Caki2 (cell line): ENCODE measurements around the gene NOS3. TPM values are rescaled to one million over a fixed set of nuclear protein-coding genes. Genes with fewer than 3 reads are reported as not detected.
"Not testable (repeated sequence)": the region's sequence is repeated elsewhere in the genome, so short reads cannot be mapped to it uniquely, and the experiment has no call there.

Experiments used
- DNase-seq: peaks from one replicate; pipeline ENCODE4 v3.0.0-alpha.2; 2015; ENCODE audit warnings: low read depth
- in situ Hi-C: cut with HindIII; loops from 2 replicates; pipeline ENCODE4 v1.10.0; 2016; ENCODE audit warnings: low sequenced_read_pairs, low pct_unique_long_range_greater_than_20kb, mixed read lengths
- total RNA-seq: library from RNA; depleted of rRNA; stranded (reverse); fragments of >200 nt; shearing (Covaris generic); gene quantifications from 2 replicates; pipeline ENCODE4 v1.2.3, GENCODE V29; 2014; ENCODE audit warnings: low replicate concordance

Gene NOS3
- total RNA-seq, 1 experiment from 2014 or later = 12.0 TPM

DNA sequence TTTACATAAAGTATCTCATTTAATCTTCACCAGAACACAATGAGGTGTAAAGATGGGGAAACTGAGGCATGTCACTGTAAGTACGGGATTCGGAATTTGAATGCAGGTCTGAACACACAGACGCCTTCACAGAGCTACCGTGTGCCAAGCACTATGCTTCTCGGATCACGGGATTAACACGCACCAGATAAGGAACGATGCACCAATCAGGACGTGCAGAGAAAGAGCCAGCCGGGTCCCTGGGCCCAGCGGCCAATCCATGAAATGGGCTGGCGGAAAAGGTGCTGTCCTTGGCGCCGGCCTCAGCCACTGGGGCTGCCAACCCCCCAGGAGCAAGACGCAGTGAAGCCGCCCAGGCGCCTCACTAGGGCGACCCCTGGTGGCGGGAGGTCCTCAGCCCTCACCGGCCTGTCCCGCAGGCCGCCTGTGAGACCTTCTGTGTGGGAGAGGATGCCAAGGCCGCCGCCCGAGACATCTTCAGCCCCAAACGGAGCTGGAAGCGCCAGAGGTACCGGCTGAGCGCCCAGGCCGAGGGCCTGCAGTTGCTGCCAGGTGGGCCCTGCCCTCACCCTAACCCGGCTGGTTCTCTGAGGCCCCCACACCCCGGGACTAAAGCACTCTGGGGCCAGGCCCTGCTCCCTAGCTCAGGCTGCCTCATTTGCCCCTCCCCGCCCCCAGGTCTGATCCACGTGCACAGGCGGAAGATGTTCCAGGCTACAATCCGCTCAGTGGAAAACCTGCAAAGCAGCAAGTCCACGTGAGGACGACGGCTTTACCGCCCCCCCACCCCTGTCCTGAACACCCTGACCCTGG lies 17.9 kb downstream of the NOS3 start:
- DNase-seq = peak; percentile 57
- in situ Hi-C loops = no loop called here

DNA sequence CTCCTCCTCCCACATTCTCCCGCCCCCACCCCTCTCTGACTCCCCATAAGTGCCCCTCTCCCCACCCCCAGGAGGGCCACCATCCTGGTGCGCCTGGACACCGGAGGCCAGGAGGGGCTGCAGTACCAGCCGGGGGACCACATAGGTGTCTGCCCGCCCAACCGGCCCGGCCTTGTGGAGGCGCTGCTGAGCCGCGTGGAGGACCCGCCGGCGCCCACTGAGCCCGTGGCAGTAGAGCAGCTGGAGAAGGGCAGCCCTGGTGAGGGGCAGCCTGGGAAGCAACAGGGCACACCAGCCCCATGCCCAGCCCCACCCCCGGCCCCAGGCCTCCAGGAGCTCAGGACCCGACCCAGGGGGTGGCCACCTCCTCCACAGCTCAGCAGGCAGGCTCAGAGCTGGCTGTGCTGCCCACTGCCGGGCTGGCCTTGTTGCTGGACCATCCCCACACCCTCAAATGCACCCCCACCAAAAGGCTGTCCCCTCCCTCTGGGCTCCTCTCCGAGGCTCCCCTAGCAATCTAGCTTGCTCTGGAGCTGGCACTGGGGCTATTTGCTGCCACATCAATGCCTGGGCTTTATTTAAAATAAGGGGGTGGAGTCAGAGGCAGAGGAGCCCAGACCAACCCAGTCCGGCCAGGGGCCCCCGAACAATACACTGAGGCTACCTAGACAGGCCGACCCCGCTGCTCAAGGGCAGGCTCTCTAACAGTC lies 18.7 kb downstream of the NOS3 start:
- in situ Hi-C loops = no loop called here
- DNase-seq = no peak

DNA sequence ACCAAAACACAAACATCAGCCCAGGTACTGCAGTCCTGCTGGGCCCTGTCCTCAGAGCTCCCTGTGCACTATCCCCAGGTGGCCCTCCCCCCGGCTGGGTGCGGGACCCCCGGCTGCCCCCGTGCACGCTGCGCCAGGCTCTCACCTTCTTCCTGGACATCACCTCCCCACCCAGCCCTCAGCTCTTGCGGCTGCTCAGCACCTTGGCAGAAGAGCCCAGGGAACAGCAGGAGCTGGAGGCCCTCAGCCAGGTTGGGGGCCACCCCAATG lies 19.2 kb downstream of the NOS3 start:
- DNase-seq = no peak

DNA sequence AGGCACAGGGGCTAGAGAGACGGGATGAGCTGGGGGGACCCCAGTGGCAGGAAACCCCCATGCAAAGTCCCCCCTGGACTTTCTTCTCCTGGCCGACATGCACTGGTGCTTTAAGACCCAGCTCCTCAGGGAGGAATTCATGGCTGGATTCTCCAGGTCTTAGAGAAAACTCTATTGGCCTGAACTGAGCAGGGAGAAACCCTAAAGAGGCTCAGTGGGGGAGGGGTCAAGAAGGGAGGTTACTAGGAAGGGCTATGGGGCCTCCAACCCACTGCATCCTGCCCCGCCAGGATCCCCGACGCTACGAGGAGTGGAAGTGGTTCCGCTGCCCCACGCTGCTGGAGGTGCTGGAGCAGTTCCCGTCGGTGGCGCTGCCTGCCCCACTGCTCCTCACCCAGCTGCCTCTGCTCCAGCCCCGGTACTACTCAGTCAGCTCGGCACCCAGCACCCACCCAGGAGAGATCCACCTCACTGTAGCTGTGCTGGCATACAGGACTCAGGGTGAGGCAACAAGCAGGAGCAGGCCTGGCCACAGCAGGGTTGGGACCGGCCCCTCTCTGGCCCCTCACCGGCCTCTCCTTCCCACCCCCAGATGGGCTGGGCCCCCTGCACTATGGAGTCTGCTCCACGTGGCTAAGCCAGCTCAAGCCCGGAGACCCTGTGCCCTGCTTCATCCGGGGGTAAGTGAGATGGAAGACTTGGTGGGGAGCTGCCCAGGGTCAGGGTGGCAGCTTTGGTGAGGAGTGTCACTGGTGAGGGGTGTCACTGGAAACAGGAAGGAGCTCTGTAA lies 19.7 kb downstream of the NOS3 start:
- in situ Hi-C loops = no loop called here
- DNase-seq = no peak

More for the DNA sequence above, 19.2 kb downstream of the NOS3 start:
- in situ Hi-C loops = no loop called here

DNA sequence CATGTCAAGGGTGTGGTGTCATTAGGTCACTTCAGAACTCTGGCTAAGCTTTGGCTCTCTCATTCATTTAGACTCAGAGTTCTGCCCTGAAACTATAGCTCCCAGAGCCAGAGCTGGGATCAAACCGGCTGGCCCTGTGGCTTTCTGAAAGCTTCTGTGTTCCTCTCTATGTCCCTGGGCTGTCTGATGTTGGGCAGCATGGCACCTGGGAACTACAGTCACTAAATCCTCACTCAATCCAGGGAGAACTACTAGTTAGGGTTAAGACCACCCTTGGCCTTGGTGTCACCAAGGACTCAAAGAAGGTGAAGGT lies 20.2 kb downstream of the NOS3 start:
- in situ Hi-C loops = no loop called here
- DNase-seq = no peak

DNA sequence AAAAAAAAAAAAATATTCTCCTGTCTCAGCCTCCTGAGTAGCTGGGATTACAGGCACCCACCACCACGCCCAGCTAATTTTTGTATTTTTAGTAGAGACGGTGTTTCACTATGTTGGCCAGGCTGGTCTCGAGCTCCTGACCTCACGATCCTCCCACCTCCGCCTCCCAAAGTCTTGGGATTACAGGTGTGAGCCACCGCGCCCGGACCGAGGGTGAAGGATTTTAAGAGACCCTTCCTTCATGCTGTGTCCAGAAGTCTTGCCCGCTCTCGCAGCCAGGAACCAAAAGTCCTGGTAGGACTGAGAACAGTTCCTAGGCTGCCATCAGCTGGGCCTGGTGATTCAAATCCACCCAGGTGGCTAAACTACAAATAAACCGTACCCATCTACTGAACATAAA lies 20.8 kb downstream of the NOS3 start:
- in situ Hi-C loops, DNase-seq: not testable (repeated sequence)

DNA sequence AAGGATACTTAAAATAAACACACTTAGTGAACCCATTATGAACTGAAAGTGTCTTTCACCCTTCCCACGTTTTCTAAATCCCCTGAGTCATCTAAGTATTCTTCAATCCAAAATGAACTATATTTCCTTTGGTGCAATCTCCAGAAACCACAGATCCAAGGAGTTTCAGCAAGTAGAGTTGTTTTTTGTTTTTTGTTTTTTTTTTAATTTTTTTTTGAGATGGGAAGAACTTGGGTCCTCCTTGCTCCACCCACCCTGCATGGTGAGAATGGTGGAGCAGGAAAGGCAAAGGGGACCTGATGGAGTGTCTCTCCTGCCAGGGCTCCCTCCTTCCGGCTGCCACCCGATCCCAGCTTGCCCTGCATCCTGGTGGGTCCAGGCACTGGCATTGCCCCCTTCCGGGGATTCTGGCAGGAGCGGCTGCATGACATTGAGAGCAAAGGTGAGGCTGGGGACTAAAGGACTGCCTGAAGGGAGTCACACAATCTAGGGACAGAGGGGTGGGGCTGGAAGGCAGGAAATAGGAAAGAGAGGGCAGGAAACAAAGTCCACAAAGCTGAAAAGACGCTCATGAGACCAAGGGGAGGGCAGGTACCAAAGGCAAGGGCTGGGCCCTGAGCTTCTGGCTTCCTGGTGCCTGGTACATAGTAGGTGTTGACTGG lies 21.3 kb downstream of the NOS3 start:
- no peak for DNase-seq
- in situ Hi-C loops = no loop called here

DNA sequence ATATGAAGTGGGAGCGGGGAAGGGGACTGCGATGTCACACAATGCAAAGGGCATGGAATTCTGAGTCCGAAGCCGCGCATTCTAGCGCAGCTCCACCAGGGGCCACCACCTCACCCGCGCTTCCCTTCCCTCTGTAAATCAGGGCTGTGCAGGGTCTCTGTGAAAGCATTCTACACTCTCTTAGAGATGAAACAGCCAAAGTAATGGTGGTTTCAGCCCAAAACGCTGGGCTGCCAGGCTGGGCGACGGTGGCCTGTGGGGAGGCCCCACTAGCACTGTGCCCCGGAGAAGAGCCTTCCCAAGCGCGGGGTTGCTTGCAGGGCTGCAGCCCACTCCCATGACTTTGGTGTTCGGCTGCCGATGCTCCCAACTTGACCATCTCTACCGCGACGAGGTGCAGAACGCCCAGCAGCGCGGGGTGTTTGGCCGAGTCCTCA lies 22.1 kb downstream of the NOS3 start:
- in situ Hi-C loops = no loop called here

DNA sequence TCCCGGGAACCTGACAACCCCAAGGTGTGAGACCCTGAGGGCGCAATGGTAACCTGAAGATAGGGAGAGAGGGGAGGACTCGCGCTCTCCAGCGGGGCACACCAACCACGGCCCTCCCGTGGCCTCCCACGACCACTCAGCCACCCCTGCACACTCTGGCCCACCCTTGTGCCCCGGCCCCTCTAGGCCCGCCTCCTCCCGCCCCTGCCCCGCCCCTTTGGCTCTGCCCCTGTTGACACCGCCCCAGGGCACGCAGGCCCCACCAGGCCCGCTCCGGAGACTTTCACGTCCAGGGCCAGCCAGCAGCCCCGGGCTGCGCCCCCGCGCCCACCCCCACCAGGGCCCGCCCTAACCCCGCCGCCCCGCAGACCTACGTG lies 22.5 kb downstream of the NOS3 start:
- in situ Hi-C loops = no loop called here
- DNase-seq = no peak

More for the DNA sequence above, 22.1 kb downstream of the NOS3 start:
- no peak for DNase-seq

DNA sequence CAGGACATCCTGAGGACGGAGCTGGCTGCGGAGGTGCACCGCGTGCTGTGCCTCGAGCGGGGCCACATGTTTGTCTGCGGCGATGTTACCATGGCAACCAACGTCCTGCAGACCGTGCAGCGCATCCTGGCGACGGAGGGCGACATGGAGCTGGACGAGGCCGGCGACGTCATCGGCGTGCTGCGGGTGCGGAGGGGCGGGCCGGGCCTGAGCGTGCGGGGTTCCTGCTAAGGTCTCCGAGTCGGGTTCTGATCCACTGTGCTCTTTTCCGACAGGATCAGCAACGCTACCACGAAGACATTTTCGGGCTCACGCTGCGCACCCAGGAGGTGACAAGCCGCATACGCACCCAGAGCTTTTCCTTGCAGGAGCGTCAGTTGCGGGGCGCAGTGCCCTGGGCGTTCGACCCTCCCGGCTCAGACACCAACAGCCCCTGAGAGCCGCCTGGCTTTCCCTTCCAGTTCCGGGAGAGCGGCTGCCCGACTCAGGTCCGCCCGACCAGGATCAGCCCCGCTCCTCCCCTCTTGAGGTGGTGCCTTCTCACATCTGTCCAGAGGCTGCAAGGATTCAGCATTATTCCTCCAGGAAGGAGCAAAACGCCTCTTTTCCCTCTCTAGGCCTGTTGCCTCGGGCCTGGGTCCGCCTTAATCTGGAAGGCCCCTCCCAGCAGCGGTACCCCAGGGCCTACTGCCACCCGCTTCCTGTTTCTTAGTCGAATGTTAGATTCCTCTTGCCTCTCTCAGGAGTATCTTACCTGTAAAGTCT lies 23.1 kb downstream of the NOS3 start:
- in situ Hi-C loops = no loop called here
- no peak for DNase-seq

DNA sequence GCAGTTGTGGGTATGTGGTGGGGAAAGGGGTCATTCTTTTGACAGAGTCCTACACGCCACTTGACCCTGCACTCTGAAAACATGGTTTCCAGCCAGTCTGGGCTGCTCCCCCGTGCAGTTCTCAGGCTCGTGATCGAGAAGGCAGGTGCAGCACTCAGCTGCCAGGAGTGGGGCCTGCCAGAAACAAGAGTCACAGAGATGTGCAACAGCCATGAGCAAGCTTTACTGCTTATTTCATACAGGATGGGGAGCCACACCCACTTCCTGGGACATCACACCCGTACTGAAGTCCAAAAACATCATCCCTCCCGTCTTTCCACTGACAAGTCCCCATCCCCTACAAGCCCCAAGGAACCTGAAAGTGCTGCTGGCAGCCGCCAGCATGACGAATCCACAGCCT lies 24.1 kb downstream of the NOS3 start:
- in situ Hi-C loops = no loop called here
- no peak for DNase-seq

DNA sequence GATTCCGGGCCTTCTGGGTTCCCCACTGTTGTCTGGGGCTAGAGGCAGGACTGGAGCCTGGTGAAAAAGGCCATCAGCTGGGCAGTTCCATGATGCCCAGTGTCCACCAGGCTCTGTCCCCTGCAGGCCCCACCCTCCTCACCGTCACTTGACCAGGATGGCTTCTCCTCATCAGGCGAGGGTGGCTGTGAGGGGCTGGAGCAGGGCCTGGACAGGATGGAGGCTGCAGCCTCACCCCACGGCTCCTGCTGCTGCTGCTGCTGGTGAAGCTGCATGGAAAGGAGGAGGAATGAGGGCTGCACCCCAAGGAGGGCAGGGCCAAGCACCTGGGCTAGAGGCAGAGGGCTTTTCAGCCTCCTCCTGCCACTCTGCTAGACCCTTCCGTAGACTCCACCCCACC lies 25.1 kb downstream of the NOS3 start:
- DNase-seq = no peak
- in situ Hi-C loops = no loop called here

DNA sequence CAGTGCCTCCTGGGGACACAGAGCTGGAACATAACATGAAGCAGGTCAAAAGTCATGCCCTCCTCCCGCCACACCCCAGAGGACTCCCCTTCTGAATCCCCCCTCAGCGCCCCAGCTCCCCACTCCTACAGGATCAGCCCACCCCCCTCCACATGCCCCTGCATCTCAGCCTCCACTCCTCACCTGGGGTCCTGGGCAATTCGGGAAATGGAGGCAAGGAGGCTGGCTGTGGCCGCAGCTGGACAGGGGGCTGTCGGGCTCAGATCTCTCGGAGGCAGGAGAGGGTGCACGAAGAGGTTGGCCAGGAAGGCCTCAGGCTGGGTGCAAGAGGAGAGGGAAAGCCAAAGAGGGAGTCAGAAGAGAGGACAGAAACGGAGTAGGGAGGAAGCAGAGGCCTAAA lies 25.7 kb downstream of the NOS3 start:
- in situ Hi-C loops = no loop called here

DNA sequence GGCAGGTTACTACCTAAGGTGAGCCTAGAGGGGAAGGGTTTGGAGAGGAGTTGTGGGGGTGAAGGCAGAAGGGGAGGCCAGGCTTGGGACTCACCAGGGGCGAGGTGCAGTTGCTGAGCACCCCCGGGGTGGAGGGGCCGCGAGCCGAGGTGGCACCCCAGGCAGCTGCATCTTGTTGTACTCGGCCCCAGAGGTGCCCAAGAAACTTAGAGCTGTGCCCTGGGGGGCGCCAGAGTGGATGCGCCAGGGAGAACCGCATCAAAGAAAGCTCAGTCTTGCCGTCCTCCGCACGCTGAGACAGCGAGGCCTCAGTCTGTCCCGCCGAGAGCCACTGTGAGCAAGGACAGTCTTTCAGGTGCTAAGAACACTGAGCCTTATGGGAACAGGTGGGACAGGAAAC lies 26.1 kb downstream of the NOS3 start:
- no peak for DNase-seq
- in situ Hi-C loops = no loop called here

More for the DNA sequence above, 25.7 kb downstream of the NOS3 start:
- DNase-seq = no peak

DNA sequence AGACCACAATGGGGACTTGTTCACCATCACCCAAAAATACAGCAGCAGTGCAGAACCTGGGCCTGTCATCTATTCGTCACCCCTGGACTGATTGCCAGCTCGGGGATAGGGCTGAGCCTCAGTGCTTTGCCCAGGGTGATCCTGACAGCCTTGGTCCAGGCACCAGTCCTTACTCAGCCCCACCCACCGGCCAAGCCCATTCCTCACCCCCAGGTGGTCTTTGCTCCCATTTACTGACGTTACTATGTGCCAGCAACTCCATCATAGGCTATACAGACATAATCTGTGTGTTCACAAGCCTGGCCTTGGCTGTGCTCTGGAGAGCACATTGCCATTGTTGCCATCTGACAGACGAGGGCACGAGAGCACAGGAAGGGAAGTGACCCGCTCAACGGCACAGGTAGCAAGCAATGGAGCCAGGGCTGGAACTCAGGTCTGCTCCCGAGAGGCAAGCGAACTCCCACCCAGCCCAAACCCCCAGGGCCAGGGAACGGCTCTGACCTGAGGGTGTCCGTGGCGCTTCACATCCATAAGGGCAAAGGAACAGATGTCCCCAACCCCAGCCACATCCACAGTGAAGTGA lies 26.6 kb downstream of the NOS3 start:
- in situ Hi-C loops = no loop called here
- no peak for DNase-seq

DNA sequence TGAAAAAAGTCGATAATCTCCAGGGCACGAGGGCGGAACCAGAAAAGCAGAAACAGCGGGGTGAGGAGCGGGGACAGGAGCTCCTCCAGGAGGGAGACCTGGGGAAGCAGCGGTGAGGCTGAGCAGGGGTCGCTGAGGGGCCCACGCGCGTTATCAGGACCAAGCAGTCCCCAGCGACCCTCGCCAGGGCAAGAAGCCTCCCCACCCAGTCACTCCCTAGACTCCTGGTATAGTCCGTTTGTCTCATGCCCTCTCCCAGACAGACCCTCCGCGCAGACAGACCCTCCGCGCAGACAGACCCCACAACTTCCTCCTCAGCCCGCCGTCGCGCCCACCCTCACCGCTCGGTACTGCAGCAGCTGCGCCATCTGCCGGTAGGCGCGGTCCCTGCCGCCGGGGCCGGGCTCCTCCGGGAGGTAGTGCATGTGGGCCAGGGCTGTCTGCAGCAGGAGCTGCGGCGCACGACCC lies 27.2 kb downstream of the NOS3 start:
- in situ Hi-C loops = no loop called here
- DNase-seq = peak; percentile 39

DNA sequence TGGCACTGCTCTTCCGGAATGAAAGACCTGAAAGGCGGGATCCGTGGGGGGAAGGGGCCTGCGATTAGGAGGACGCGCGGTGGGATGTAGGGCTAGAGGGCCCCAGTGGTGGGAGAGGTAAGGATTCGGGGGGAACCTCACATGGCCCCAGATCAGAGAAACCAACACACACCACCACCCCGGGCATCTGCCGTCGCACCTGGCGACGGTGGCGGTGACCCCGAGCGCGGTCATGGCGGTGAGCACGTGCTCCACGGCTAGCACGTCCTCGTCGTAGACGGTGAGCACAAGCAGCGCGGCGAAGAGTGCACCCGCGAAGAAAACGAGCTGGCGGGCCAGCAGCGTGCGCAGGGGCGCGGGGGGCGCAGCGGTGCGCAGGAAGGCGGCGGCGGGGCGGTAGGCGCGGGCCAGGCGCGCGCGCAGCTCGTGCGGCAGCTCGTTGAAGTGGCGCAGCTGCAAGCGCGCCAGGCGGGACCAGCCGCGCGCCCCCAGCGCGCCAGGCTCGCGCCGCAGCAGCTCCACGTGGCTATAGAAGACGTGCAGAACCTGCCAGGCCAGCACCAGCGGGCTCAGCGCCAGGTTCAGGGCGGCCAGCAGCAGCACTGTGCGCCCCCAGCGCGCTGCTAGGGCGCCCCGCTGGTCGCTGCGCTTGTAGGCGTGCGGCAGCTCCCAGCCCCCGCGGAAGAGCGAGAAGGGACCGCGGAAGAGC lies 27.8 kb downstream of the NOS3 start:
- in situ Hi-C loops = no loop called here
- DNase-seq = no peak
